Measurements from ENCODE around the gene ZNF784. TPM values are rescaled to one million over a fixed set of nuclear protein-coding genes. Genes with fewer than 3 reads are reported as not detected.

ZNF784 gene
- total and polyA plus RNA-seq, 10 of the 15 experiments (the other 5 are each of a cell fraction or from before 2014, with no cell fraction given): 0.10 to 5.2 (median 1.8) TPM

DNA sequence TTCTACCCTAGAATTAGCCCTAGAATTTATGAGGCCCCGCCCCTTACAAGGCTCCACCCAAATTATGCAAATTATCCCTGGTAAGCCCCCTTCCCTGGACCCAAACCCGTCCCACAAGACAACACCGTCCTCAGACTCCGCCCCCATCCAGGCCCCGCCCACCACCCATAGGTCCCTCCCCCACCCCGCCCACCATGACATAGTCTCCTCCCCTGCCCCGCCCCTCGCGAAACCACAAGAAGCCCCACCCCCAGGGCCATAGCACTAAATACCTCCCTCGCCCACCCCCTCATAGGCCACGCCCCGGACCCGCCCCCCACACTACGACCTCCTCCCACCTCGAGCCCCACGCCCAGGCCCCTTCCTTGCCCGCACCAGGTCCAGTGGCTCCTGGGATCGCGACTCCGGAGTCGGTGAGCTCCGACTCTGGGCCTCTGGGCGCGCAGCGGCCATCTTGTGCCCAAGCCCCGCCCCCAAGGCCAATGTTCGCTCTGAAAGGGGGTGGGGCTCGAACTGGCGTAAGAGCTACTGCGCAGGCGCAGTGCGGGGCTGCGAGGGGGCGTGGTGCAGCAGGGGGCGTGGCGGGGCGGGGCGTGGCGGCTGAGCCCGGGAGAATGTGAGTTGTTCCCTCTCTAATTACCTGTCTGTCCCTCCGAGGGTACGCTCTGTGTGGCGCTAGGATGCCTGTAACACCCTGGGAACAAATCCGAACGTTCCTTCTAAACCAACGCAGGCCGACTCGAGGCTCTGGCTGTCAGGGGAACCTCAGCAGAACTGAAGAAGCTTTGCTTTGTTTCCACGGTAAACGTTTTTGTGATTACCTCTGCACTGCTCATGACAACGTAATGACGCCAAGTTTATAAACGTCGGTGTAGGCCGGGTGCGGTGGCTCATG lies at the start of gene ZNF784 (continued):
- TF ChIP-seq, protein P1, sequence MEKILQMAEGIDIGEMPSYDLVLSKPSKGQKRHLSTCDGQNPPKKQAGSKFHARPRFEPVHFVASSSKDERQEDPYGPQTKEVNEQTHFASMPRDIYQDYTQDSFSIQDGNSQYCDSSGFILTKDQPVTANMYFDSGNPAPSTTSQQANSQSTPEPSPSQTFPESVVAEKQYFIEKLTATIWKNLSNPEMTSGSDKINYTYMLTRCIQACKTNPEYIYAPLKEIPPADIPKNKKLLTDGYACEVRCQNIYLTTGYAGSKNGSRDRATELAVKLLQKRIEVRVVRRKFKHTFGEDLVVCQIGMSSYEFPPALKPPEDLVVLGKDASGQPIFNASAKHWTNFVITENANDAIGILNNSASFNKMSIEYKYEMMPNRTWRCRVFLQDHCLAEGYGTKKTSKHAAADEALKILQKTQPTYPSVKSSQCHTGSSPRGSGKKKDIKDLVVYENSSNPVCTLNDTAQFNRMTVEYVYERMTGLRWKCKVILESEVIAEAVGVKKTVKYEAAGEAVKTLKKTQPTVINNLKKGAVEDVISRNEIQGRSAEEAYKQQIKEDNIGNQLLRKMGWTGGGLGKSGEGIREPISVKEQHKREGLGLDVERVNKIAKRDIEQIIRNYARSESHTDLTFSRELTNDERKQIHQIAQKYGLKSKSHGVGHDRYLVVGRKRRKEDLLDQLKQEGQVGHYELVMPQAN (conservative IDR thresholded peaks at IDR 0.05): 0 out of 2 replicates have a peak, but pooled peaks have one; percentile 24

DNA sequence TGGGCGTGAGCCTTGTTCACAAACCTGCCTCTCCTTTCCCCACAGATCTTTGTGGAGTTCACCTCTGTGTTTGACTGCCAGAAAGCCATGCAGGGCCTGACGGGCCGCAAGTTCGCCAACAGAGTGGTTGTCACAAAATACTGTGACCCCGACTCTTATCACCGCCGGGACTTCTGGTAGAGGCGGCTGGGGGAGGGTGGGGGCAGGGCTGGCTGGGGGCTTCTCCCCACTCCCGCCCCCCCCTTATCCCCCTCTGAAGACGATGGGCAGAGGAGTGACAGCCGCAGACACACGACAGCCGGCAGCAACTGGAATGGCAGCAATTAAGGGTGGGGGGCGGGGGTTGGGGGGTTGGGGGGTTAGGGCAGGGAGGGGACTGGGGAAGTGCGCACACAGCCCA lies 49.5 kb upstream of the ZNF784 start:
- in situ Hi-C loops (cut with MboI): loop anchor here (25.0 kb wide), 1 partner anchor 1537 kb away; the partner anchor contains the start of gene CNOT3

More for the DNA sequence above, 49.5 kb upstream of the ZNF784 start:
- CTCF ChIA-PET: interaction anchor here (1.1 to 3.6 kb wide), 2 partner anchors 17 to 42 kb away, joined by 4 to 33 read pairs; no protein-coding TSS in a partner anchor
- Histone ChIP-seq H3K9me3 (replicated peaks; ENCODE audit: control insufficient read depth, insufficient read depth, low read length) (no peaks in the 10 kb centered on the region), H3K9ac (ENCODE audit: control insufficient read depth, insufficient read depth, low read length) (no peak overlapping the region), H3K27me3 (replicated peaks in 1 of 2; ENCODE audit: control insufficient read depth in 2 of 2, insufficient read depth in 2 of 2, low read length in 1 of 2) (no peaks in the 10 kb centered on the region), H3K4me2 (ENCODE audit: control insufficient read depth, insufficient read depth) (no peak overlapping the region), H3K79me2 (ENCODE audit: control insufficient read depth, insufficient read depth, low read length) (peaks cover 42% of the 10 kb centered on the region), H4K20me1 (ENCODE audit: control insufficient read depth, insufficient read depth) (peaks cover 10% of the 10 kb centered on the region), H2AFZ (ENCODE audit: control insufficient read depth, low read depth, low read length) (no peak overlapping the region), H3K4me3 (no peak overlapping the region), H3K36me3 (ENCODE audit: control insufficient read depth in 2 of 2, insufficient read depth in 2 of 2, low read length in 1 of 2) (peaks cover 11 to 28% of the 10 kb centered on the region in 2 experiments), H3K4me1 (ENCODE audit: control insufficient read depth, insufficient read depth, low read length) (peaks cover 16% of the 10 kb centered on the region), H3K27ac (ENCODE audit: control insufficient read depth, insufficient read depth) (no peak overlapping the region)
- no TSS peak for BruUV-seq (replicated peaks)
- no peak for DNase-seq (ENCODE audit: low read depth, low spot score)
- 79% methylated on average over 7 of the region's 15 CpGs for WGBS (ENCODE audit: insufficient coverage, insufficient replicate concordance, low lambda C conversion rate, missing lambda C conversion rate)
- POLR2A ChIA-PET: interaction anchor here (1.2 to 1.4 kb wide), 2 partner anchors 17 kb away, joined by 3 to 5 read pairs; no protein-coding TSS in a partner anchor
- SMC1A ChIA-PET (ENCODE audit: uncharacterized antibody, unreplicated experiment): interaction anchor here (0.7 kb wide), 1 partner anchor 133 kb away, joined by 3 read pairs; no protein-coding TSS in a partner anchor
- TF ChIP-seq ZNF207 (IDR thresholded peaks at IDR 0.05; ENCODE audit: borderline replicate concordance): no peak
- TF ChIP-seq, protein P2, sequence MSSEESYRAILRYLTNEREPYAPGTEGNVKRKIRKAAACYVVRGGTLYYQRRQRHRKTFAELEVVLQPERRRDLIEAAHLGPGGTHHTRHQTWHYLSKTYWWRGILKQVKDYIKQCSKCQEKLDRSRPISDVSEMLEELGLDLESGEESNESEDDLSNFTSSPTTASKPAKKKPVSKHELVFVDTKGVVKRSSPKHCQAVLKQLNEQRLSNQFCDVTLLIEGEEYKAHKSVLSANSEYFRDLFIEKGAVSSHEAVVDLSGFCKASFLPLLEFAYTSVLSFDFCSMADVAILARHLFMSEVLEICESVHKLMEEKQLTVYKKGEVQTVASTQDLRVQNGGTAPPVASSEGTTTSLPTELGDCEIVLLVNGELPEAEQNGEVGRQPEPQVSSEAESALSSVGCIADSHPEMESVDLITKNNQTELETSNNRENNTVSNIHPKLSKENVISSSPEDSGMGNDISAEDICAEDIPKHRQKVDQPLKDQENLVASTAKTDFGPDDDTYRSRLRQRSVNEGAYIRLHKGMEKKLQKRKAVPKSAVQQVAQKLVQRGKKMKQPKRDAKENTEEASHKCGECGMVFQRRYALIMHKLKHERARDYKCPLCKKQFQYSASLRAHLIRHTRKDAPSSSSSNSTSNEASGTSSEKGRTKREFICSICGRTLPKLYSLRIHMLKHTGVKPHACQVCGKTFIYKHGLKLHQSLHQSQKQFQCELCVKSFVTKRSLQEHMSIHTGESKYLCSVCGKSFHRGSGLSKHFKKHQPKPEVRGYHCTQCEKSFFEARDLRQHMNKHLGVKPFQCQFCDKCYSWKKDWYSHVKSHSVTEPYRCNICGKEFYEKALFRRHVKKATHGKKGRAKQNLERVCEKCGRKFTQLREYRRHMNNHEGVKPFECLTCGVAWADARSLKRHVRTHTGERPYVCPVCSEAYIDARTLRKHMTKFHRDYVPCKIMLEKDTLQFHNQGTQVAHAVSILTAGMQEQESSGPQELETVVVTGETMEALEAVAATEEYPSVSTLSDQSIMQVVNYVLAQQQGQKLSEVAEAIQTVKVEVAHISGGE (CRISPR knock-in tag; IDR thresholded peaks at IDR 0.05): no peak
- intact Hi-C loops (cut with micrococcal nuclease; ENCODE audit: unreplicated experiment): no loop called here
- no peak for FAIRE-seq
- RAD21 ChIA-PET (ENCODE audit: unreplicated experiment): interaction anchor here (0.7 kb wide), 1 partner anchor 16 kb away, joined by 4 read pairs; no protein-coding TSS in a partner anchor
- no peak for ATAC-seq
